HG03064 (cell line): ENCODE results near the gene ZBTB32.
A peak's percentile ranks its signal among the peaks of the same experiment; 100 is the strongest.

ENCODE experiments used
- ATAC-seq: cut with Tn5 transposase; IDR thresholded peaks from one replicate; pipeline ENCODE4 v1.9.1; 2021; ENCODE audit warnings: low read depth; ENCODE audit not compliant: unreplicated experiment

The ZBTB32 gene

GRCh38 chr19:35693835-35694599 is 10.3 kb upstream of the ZBTB32 start:
- peak; percentile 66 for ATAC-seq

DNA sequence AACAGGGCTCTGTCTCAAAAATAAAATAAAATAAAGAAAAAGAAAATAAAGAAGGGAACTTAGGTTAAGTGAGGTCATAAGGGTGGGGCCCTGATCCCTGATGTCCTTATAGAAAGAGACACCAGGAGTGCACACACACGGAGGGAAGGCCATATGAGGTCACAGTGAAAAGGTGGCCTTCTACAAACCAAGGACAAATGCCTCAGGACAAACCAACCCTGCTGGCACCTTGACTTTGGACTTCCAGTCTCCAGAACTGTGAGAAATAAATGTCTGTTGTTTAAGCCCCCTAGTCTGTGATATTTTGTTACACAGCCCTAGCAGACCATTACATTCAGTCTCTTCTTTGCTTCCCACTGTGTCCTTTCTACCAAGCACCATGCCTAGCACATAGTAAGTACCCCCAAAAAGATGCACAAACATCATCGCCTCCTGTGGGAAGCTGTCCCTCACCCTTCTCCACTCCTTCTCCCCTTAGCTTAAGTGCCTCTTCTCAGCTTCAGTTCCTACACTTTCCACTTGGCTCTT is 8.4 kb upstream of the ZBTB32 start:
- no peak for ATAC-seq

DNA sequence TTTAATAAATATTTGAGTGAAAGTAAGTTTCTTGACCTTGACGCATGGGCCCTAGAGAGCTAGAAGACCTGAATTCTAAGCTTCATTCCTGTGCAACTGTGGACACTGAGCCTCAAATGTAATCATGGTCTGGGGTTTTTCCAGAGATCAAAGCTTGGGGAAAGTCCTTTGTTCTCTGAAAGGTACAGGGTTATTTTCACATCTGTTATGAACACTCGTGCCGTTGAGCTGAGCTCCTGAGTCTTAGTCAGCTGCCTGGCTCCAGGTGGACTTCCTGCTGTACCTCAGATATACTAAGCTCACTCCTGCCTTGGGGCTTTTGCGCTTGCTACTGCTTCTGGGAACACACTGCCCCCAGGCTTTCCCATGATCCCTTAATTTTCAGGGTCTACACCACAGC is 7.5 kb upstream of the ZBTB32 start:
- ATAC-seq: no peak

DNA sequence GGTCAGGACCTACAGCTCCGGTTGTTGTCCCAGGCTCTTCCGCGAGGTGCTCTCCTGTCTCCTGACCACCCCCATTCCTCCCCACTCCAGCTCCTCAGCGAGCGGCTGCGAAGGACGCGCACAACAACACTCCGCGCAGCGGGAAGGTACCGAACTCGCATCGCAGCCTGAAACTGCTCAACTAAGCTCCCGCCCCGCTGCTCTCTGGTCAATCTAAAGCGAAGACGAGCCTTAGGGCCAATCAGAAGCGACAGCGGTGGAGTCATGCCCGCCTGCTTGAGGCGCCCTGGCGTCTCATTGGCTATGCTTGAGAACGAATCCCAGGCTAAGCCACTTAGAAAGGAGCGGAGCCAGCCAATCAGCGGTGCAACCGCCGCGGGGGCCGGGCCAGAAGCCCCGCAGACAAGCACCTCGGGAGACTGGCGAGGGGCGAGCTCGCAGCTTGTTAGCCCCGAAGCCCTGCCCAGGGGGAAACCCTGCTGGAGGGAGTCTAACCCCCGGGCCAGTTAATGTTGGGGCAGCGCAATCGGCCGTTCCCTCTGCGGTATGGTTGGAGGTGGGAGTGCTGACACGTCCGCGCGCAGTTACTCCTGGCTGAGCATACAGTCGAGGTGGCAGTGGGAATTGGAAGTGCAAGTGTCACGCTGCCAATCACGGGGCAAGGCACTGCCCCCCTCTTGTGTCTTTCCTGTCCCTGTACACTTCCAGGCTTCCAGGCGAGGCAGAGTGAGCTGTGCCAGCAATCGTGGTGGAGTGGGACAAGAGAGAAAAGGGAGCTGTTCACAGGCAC is 1.9 kb upstream of the ZBTB32 start:
- peak; percentile 87 for ATAC-seq

GRCh38 chr19:35703343-35703742 is 1.0 kb upstream of the ZBTB32 start:
- no peak for ATAC-seq

GRCh38 chr19:35708391-35708790 is 4.0 kb downstream of the ZBTB32 start:
- ATAC-seq: no peak

DNA sequence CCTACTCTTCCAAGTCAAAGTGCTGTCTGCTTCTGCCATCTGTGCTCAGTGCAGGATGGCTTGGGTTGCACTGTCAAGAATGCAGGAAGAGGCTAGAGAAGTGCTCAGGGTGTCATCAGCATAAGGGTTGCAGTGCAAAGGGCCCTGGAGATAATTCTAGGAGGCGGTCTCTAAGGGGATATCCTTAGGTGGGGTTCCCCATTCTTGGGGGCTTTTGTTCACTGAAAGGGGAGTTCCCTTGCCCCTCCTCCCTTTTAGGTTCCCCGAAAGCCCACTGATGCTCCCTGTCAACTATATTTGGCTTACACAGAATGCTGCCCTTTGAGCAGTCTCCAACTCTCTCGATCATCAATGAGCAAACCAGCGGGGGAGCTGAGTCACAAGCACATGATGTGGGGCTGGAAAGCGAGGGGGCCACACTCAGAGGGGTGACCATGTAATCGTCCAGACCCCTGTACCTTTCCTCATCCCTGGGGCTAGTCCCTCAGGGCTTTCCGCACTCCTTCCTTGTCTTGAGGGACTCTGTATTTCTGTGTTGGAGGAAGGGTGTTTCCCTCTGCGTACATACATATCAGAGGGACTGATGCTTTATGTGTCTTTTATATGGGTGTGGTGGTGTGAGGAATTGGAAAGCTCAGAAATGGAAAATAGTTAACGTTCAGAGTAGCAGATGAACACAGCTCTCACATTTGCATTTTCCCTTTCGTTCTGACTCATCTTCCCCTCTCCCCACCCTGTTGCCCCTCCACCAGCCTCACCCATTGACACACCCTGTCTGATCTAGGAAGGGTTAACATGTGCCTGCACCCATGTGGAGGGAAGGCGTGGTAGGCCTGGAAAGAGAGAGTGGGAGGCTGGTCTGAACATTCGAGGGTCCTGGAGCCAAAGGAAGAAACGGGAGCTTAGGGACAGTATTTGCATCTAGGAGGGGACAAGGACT is 6.7 kb downstream of the ZBTB32 start:
- ATAC-seq: no peak

DNA sequence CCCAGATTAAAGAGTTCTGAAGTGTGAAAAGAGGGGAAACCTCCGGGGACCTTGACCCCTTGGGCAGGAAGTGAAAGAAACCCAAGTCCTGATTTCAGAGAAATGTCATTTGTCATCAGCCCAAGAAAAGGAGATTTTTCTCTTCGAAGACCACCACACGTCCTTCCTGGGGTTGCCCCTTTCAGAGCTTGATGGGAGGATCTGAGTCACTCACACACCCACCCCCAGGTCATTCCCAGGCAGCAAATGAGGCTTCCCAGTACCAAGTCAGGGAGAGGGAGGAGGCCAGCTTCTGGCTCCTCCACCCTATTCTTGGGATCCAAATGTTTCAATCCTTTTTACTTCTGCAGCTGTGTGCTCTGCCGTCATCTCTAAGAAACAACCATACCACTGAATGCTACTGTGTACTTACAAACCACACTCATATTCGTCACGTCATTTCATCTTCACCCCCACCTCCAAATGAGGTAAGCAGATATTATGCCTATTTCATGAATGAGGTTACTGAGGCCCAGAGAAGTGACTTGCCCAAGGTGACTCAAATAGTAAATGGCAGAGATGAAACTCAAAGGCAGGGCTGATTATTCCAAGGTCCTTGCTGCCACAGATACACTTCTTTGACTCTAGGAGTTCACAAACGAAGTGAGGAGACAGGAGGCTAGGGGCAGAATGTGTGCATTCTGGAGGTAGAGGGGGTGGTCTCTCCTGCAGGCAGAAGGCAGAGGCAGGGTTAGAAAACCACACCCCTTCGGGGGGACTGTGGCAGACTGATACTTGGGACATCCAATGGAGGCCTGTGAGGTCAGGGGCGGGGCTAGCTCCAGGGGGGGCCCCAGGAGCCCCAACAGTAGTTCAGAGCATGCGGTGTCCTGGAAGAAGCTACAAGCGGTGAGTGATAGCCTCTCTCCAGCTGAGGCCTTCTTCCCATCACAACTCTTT is 8.5 kb downstream of the ZBTB32 start:
- ATAC-seq: no peak

DNA sequence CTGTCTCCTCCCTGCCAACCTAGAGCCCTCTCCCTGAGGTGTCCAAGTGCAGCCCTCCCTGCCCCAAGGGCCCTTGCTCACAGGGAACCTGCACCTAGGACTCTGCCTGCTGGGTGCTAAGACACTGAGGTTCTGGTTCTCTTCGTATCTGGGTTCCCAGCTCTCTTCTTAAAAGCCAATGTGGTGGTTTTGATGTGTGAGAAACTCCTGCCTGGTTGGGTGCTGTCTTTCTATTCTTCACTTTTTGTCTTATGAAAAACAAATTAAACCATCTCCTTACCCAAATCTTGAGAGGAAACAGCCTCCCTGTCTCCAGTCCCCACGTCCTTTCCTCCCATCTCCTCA is 9.1 kb downstream of the ZBTB32 start:
- no peak for ATAC-seq

DNA sequence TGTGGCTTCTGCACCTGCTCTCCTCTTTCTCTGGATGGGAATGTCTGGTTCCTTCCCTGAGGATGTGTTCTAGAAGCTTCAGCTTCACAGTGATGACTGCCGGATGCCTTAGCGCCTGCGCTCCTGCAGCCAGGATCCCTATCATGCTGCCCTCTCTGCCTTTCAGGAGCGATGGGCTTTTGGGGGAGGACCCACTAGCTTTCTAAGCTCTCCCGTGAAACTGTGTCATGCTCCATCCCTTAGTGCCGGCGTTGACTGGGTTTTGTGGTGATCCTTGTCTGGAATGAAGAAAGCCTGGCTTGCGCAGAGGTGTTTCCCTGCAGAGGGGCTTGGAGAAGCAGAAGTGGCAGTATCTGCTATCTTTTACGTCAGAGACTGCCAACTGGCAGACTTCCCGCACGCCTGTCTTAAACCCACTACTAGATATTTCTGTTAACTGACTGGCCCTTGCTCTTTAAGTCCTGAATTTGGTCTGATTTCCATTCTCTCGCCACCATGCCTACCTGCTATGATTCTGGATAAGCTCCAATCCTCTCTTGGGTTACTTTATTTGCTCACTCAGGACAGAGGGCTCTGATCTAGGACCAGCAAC is 9.6 kb downstream of the ZBTB32 start:
- ATAC-seq: no peak

DNA sequence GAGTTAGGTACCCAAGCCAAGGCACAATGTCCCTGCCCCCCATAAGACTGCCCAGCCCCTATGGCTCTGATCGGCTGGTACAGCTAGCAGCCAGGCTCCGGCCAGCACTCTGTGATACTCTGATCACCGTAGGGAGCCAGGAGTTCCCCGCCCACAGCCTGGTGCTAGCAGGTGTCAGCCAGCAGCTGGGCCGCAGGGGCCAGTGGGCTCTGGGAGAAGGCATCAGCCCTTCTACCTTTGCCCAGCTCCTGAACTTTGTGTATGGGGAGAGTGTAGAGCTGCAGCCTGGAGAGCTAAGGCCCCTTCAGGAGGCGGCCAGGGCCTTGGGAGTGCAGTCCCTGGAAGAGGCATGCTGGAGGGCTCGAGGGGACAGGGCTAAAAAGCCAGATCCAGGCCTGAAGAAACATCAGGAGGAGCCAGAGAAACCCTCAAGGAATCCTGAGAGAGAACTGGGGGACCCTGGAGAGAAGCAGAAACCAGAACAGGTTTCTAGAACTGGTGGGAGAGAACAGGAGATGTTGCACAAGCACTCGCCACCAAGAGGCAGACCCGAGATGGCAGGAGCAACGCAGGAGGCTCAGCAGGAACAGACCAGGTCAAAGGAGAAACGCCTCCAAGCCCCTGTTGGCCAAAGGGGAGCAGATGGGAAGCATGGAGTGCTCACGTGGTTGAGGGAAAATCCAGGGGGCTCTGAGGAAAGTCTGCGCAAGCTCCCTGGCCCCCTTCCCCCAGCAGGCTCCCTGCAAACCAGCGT is 10.4 kb downstream of the ZBTB32 start:
- ATAC-seq: no peak

DNA sequence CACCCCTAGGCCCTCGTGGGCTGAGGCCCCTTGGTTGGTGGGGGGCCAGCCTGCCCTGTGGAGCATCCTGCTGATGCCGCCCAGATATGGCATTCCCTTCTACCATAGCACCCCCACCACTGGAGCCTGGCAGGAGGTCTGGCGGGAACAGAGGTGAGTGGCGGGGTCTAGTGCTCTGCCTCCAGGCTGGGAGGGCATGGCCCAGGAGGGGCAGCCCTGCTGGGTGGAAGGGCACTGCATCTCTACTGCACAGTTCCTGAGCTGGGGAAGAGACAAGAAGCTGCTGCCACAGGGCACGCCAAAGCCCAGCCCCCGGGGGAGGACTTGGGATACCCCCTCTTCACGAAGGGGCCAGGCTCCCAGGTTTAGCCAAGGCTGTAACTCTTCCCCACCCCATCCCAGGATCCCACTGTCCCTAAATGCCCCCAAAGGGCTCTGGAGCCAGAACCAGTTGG is 11.0 kb downstream of the ZBTB32 start:
- ATAC-seq: no peak

DNA sequence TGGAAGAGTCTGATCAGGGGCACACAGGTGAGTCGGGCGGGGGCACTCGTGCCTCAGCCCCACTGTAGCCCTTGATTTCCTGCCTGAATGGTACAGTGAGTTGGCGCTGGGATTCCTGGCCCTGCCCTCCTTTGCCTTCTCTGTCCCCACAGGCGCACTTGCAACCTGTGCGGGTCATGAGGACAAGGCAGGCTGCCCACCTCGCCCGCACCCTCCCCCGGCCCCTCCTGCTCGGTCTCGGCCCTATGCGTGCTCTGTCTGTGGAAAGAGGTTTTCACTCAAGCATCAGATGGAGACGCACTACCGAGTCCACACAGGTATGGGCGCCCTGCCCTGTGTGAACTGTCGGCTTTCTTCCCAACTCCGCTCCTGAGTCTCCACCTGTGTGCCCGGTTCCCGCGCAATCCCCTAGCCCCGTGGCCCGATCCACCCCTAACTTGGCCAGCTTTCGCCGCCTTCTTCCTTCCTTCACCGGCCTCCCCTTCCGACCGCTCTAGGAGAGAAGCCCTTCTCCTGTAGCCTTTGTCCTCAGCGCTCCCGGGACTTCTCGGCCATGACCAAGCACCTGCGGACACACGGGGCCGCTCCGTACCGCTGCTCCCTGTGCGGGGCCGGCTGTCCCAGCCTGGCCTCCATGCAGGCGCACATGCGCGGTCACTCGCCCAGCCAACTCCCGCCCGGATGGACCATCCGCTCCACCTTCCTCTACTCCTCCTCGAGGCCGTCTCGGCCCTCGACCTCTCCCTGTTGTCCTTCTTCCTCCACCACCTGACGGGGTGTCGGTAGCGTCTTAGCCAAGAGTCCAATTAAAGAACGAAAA is 11.8 kb downstream of the ZBTB32 start:
- ATAC-seq: no peak

GRCh38 chr19:35716801-35717664 is 12.7 kb downstream of the ZBTB32 start:
- peak; percentile 43 for ATAC-seq

- peak; percentile 41 for ATAC-seq
Observed at GRCh38 chr19:35717665-35718344, 13.4 kb downstream of the ZBTB32 start, which contains the start of gene KMT2B. Gene KMT2B (plus strand): TSS chr19:35718003. CDS start chr19:35718019, 16 bp downstream.
